Tibial artery (tissue), 4 donors: ENCODE results near the gene NLGN1.

Source experiments
- DNase-seq, 2 donors: peaks; one replicate each; pipeline ENCODE4 v3.0.0-alpha.2; 2019
- H3K27ac ChIP-seq, 2 donors: fragments of 200-600 bp; sonication (generic) in 1 of 2; 1 replicate in 1 of 2; 2 replicates in 1 of 2; pipeline ENCODE4 v1.5.1; 2018 to 2019; ENCODE audit warnings: mild to moderate bottlenecking in 1 of 2
- H3K27me3 ChIP-seq, 2 donors: fragments of 200-600 bp; sonication (generic) in 1 of 2; one replicate each; pipeline versions ENCODE4 v1.5.1 to v1.6.0; 2016 to 2019
- H3K36me3 ChIP-seq, 3 donors: fragments of 200-600 bp; sonication (generic) in 2 of 3; one replicate each; pipeline ENCODE4 v1.5.1; 2016 to 2019; ENCODE audit warnings: mild to moderate bottlenecking in 2 of 3
- H3K4me1 ChIP-seq, 4 donors: fragments of 200-600 bp; sonication (generic) in 2 of 4; 1 replicate in 3 of 4; 2 replicates in 1 of 4; pipeline ENCODE4 v1.5.1; 2016 to 2019
- H3K4me3 ChIP-seq, 2 donors: fragments of 200-600 bp; sonication (generic) in 1 of 2; 1 replicate in 1 of 2; 2 replicates in 1 of 2; pipeline ENCODE4 v1.5.1; 2018 to 2019; ENCODE audit warnings: mild to moderate bottlenecking in 2 of 2
- H3K9me3 ChIP-seq, 3 donors: fragments of 200-600 bp; sonication (generic) in 1 of 3; one replicate each; pipeline ENCODE4 v1.5.1; 2016 to 2019
- CTCF ChIP-seq, 2 experiments: fragments of 200-600 bp in 1 of 2; fragments of 450-650 bp in 1 of 2; IDR thresholded peaks; one replicate each; pipeline ENCODE4 v1.5.1; 2017 to 2019; ENCODE audit warnings: antibody characterized with exemption in 2 of 2, mild to moderate bottlenecking in 1 of 2, moderate library complexity in 1 of 2
- intact Hi-C: fragments of 100-400 bp; cut with DNase I; formaldehyde crosslinking; loops from one replicate; pipeline ENCODE4 v1.15.0; 2023; ENCODE audit warnings: low total_unique reads

NLGN1 gene

GRCh38 chr3:173958805-173959204, 561.3 kb downstream of the NLGN1 start:
- no peaks in the 10 kb centered on the region for H3K9me3 ChIP-seq
- H3K36me3 ChIP-seq, result no peaks in the 10 kb centered on the region
- TF ChIP-seq CTCF (IDR thresholded peaks at IDR 0.05), result no peak
- DNase-seq, result no peak
- H3K27me3 ChIP-seq, result no peaks in the 10 kb centered on the region
- no peak overlapping the region for H3K27ac ChIP-seq
- H3K4me1 ChIP-seq, result peaks cover 0 to 14% (median 3%) of the 10 kb centered on the region in 4 donors
- no peak overlapping the region for H3K4me3 ChIP-seq
- intact Hi-C loops, result no loop called here

GRCh38 chr3:173970281-173970680, 572.7 kb downstream of the NLGN1 start:
- Histone ChIP-seq H3K27ac (no peak overlapping the region), H3K36me3 (no peaks in the 10 kb centered on the region), H3K27me3 (no peaks in the 10 kb centered on the region), H3K4me1 (peaks cover 0 to 11% (median 0%) of the 10 kb centered on the region in 4 donors), H3K4me3 (no peak overlapping the region), H3K9me3 (no peaks in the 10 kb centered on the region)
- TF ChIP-seq CTCF (IDR thresholded peaks at IDR 0.05), result no peak
- intact Hi-C loops, result no loop called here
- no peak for DNase-seq

GRCh38 chr3:173976281-173976680, 578.7 kb downstream of the NLGN1 start:
- Histone ChIP-seq H3K27ac (no peak overlapping the region), H3K4me3 (no peak overlapping the region), H3K27me3 (no peaks in the 10 kb centered on the region), H3K36me3 (no peaks in the 10 kb centered on the region), H3K9me3 (no peaks in the 10 kb centered on the region), H3K4me1 (peaks cover 0 to 13% (median 0%) of the 10 kb centered on the region in 4 donors)
- intact Hi-C loops, result no loop called here
- DNase-seq, result no peak
- TF ChIP-seq CTCF (IDR thresholded peaks at IDR 0.05), result no peak

- DNase-seq, result no peak
- Histone ChIP-seq H3K36me3 (no peaks in the 10 kb centered on the region), H3K27me3 (no peaks in the 10 kb centered on the region), H3K4me3 (no peak overlapping the region), H3K4me1 (peaks cover 0 to 13% (median 0%) of the 10 kb centered on the region in 4 donors), H3K9me3 (no peaks in the 10 kb centered on the region), H3K27ac (no peak overlapping the region)
- intact Hi-C loops, result no loop called here
- no peak for TF ChIP-seq CTCF (IDR thresholded peaks at IDR 0.05)
Observed at GRCh38 chr3:173977747-173978146, 580.2 kb downstream of the NLGN1 start.

DNA sequence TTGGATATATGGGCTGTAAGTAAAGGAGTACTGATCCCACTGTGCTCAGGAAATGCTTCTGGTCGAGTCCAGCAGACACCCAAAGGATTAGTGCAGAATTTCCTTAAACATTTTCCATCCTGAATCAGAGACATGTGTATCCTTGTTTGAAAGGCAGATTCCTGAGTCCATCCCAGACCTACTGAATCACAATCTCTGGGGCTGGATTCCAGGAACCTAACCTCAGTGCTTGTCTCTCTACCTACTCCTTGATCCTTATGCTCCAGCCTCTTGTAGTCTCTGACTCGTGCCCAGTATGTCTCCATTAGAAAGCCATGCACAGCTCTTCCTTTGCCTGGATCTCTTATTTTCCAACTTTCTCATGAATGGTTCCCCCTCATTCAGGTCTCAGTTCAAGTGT, 585.8 kb downstream of the NLGN1 start:
- no peak overlapping the region for H3K4me3 ChIP-seq
- no peak for DNase-seq
- H3K27ac ChIP-seq, result no peak overlapping the region
- TF ChIP-seq CTCF (IDR thresholded peaks at IDR 0.05), result no peak
- intact Hi-C loops, result no loop called here
- H3K9me3 ChIP-seq, result no peaks in the 10 kb centered on the region
- H3K4me1 ChIP-seq, result peaks cover 0 to 10% (median 0%) of the 10 kb centered on the region in 4 donors
- no peaks in the 10 kb centered on the region for H3K36me3 ChIP-seq
- H3K27me3 ChIP-seq, result no peaks in the 10 kb centered on the region

- no peak for DNase-seq
- H3K27ac ChIP-seq, result no peak overlapping the region
- no peaks in the 10 kb centered on the region for H3K27me3 ChIP-seq
- no peaks in the 10 kb centered on the region for H3K9me3 ChIP-seq
- intact Hi-C loops, result no loop called here
- H3K36me3 ChIP-seq, result no peaks in the 10 kb centered on the region
- H3K4me1 ChIP-seq, result peaks cover 0 to 15% (median 0%) of the 10 kb centered on the region in 4 donors
- no peak overlapping the region for H3K4me3 ChIP-seq
- TF ChIP-seq CTCF (IDR thresholded peaks at IDR 0.05), result no peak
Observed at GRCh38 chr3:173986861-173987410, 589.4 kb downstream of the NLGN1 start.
